22Rv1 (cell line): ENCODE data around the gene FYN.

Experiments used
- H3K27ac ChIP-seq: fragments of 450-650 bp; 2 replicates; pipeline ENCODE4 v1.5.1; 2017
- ZFX ChIP-seq: fragments of 450-650 bp; IDR thresholded peaks from 2 replicates; pipeline ENCODE4 v1.6.1; 2017; ENCODE audit warnings: antibody characterized with exemption, borderline replicate concordance
- TF ChIP-seq, protein P1 (sequence below): fragments of 450-650 bp; IDR thresholded peaks from 2 replicates; pipeline ENCODE4 v1.5.1; 2017; ENCODE audit warnings: mild to moderate bottlenecking

FYN gene

DNA sequence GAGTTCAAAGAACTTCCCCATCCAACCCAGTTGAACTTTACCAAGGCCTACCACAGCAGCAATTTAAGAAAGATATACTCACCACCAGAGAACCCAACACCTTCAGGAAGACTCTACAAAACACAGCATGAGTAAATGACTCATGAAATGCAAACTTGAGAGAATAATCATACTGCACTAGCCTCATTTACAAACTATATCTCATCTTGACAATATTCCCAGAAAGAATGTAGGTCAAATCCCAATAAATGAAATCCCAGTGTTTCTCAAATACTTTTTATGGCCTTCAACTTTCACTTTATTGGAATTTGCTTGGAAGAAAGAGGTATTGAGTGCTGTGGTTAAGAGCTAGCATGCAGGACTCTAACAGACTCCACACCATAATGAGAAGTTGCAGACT lies 60.0 kb downstream of the FYN start:
- TF ChIP-seq ZFX = no peak
- TF ChIP-seq, protein P1, sequence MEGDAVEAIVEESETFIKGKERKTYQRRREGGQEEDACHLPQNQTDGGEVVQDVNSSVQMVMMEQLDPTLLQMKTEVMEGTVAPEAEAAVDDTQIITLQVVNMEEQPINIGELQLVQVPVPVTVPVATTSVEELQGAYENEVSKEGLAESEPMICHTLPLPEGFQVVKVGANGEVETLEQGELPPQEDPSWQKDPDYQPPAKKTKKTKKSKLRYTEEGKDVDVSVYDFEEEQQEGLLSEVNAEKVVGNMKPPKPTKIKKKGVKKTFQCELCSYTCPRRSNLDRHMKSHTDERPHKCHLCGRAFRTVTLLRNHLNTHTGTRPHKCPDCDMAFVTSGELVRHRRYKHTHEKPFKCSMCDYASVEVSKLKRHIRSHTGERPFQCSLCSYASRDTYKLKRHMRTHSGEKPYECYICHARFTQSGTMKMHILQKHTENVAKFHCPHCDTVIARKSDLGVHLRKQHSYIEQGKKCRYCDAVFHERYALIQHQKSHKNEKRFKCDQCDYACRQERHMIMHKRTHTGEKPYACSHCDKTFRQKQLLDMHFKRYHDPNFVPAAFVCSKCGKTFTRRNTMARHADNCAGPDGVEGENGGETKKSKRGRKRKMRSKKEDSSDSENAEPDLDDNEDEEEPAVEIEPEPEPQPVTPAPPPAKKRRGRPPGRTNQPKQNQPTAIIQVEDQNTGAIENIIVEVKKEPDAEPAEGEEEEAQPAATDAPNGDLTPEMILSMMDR = no peak
- H3K27ac ChIP-seq = no peak overlapping the region

DNA sequence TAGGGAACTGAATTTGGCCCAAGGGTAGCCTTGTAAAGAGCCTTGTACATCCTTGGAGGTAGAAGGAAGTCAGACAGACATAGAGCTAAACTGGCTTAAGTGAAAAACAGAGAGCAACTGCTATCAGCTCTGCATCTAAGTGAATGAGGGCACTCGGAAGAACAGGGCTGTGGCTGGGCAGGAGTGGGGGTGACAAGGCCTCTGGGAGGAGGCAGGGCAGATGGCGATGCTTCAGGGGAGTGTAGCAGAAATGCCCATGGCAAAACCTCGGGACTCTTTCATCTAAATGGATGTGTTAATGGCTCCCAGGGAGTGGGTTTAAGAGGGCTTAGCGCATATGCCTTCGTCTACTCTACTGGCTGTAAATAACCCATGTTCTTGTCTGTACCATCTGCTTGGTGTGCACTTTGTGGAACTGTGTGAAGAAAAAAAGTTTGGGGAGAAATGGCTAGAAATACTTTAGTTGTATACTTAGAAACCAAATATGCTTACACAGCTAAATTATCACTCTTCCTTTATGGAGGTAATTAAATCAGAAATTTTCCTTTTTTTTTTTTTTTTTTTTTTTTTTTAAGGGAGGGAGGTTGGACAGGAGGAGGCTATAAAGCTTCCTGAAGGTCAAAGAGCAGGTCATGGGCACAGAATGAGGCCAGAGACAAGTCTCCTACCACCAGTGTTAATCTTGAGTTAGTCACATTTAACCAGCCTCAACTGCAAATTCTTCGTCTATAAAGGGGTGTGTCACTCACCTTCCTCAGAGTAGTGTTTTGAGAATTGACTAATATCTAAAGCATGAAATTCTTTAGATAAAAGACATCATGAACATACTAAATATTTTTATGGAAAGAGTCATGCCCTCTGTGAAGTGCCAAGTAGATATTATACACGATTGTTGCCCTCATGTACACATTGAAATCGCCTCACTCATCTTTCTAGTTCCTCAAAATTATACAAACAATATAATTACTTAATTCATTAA lies 60.9 kb downstream of the FYN start:
- TF ChIP-seq, protein P1 = no peak
- no peak for TF ChIP-seq ZFX
- H3K27ac ChIP-seq = no peak overlapping the region

GRCh38 chr6:111810294-111811131 lies 62.7 kb downstream of the FYN start:
- TF ChIP-seq ZFX = no peak
- TF ChIP-seq, protein P1 = no peak
- H3K27ac ChIP-seq = no peak overlapping the region

GRCh38 chr6:111809766-111810165 lies 63.5 kb downstream of the FYN start:
- TF ChIP-seq, protein P1 = no peak
- TF ChIP-seq ZFX = no peak

GRCh38 chr6:111809264-111809663 lies 64.0 kb downstream of the FYN start:
- H3K27ac ChIP-seq = no peak overlapping the region
- TF ChIP-seq, protein P1 = no peak
- TF ChIP-seq ZFX = no peak

More at GRCh38 chr6:111809766-111810165, 63.5 kb downstream of the FYN start:
- H3K27ac ChIP-seq = no peak overlapping the region

- H3K27ac ChIP-seq = no peak overlapping the region
- TF ChIP-seq ZFX = no peak
- TF ChIP-seq, protein P1 = no peak
These were observed 64.8 kb downstream of the FYN start for GRCh38 chr6:111808493-111808892.
